HG03558 (cell line): ENCODE results near the gene PER2.
A peak's percentile ranks its signal among the peaks of the same experiment; 100 is the strongest.
"Not testable (repeated sequence)": the region's sequence is repeated elsewhere in the genome, so short reads cannot be mapped to it uniquely, and the experiment has no call there.

Experiments
- ATAC-seq: cut with Tn5 transposase; IDR thresholded peaks from one replicate; pipeline ENCODE4 v1.9.1; 2021; ENCODE audit warnings: moderate number of reproducible peaks; ENCODE audit not compliant: unreplicated experiment; ENCODE audit errors: extremely low read depth

Gene PER2

DNA sequence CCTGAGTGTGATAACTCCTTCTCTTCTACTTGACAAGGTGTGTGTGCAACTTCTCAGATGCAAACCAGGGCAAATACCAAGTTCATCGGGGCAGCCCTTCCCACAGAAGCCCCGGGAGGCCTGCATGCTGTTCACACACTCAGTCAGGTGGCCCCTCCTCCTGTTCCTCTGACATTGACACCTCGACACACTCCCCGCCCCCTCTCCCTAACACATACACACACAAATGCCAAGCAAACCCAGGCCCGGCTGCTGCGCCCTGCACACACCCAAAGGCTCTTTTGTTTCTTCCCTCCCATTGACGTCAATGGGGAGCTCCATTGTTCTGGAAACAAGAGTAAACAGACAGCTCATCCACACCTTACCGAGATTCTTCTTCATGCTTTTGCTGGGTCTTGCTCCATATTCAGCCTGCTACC lies 1.7 kb upstream of the PER2 start:
- no peak for ATAC-seq

DNA sequence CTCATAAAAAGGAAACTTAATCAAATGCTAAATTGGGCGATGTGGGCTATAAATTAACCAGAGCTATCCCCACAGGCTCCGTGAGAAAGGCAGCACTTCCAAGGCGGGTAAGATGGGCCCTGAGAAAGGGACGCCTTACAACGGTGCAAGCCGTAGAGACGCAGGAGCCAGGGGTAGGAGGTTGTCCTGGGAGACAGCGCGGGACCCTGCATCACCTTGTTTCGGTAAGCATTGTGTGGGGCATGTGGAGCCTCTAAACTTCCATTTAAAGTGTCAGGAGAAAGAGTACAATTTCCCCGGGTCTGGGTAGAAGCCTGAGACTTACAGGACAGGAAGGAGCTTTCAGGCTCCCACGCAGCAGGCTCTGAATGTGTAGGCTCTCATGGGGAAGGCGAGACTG lies 1.2 kb upstream of the PER2 start:
- ATAC-seq = no peak

DNA sequence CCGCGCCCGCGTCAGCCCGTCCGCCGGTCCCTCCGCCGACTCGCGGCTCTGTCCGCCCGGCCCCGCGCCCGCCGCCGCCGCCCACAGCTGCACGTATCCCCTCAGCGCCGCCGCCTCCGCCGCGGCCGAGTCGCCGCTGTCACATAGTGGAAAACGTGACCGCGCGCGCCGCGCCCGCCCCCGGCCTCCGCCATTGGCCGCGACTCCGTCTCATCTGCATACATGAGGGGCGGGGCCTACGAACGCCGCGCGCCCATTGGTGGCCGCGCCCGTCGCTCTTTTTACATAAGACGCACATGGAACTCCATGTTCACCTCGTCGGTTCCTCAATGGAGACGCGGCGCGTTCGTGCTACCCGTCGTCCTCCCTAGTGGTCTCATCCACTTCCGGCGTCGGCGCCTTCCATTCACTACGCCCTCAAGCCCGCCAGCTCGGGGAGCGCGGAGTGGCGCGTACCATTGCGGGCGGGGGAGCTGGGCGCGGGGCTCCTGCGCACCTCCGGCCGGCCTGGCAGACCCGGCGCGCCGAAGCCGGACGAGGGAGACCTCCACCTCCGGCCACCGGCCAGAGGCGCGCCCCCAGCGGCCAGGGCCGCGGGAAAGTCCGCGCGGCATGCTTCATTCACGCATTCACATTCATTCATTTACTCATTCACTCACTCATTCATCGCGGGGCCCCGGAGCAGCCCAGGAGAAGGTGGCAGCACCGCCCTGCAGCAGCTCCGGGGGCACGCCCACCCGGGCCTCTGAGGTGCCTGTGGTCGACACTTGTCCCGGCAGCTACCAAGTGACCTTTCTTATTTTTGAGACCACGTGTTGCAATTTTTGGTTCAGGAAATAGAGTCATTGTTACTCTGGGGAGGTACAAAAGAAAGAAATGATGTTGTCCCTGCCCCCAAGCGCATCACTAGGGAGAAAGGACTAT lies 502 bp upstream of the PER2 start:
- ATAC-seq = peak; percentile 81

DNA sequence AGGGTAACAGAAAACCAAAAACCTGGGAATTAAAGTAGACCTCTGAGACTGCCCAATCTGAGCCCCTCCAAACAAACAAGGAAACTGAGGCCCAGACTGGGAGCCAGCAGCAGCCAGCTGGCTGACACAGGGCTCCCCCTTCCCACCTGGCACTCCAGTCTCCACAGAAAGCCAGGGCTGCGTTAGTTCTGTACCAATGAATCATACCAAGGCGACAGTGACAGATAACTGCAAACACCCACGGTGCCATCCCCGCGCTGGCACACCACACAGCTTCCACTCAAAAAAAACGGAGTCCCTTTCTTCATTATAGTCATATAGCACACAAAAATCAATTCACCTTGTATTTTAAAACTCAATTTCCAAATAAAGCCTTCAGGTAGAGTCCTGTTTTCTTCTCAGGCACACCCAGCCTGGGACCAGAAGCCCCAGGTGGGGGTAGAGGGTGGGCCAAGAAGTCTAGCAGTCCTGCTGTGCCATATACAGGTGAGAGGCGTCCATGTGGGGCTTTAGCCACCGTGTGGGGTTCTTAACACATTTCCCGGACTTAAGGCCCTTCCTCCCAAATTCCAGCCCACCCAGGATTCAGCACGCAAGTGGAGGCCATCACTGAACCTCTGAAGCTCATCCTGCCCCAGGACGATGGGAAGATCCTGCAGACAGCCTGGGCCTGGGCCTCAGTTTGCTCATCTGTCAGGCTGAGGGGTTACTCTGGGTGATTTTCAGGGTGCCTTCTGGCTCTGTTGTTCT lies 1.2 kb downstream of the PER2 start:
- no peak for ATAC-seq

DNA sequence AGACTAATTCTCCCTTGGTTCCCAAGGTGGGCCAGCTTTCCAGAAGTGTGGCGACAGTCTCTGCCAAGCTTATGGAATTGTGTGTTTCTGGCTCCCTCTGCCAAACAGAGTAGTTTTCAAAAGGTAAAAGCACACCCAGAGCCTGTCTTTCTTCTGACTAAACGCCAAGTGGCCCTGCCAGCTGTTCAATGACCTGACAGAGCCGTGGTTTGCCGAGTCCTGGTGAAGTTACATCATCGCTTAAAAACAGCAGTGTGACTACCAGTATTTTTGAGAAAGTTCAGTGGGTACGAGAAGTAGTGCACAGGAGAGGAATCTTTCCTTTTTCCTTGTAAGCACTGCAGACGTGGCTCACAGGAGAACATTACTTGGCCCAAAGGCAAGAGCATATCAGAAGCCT lies 1.9 kb downstream of the PER2 start:
- no peak for ATAC-seq

DNA sequence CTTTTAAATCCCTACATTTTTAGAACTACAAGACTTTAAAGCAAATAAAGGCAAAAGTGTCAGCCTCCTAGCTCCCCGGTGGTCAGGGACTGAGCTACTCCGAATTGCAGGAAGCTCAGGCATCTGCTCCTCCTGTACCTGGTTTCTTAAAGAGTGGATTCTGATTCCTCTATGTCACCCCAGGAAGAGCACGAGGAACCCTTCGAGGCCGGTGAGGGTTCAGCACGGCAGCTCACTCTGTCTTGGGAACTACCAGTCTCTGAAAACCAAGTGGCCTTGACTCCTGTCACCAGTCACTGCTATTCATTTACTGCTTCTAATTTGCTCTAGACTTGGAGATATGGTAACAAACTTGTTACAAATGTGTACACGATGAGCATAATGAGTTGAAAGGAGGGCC lies 2.3 kb downstream of the PER2 start:
- no peak for ATAC-seq

DNA sequence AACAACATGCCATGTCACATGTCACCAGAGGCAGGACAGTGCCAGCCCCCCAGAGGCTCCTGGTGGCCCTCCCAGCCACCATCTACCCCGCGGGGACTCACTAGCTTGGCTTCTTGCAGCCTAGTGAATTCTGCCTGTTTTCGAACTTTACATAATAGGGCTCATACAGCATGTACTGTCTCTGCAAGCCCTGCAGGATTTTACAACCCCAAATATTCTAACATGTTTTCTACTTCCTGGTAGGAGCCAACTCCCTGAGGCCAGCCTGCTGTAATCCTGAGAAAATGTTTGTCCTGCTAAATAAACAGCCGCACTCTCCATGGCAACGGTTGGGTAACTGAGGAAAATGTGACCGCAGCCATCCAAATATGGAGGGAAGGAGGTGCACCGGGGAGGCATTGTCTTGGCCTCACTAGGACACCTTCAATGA lies 2.7 kb downstream of the PER2 start:
- ATAC-seq = no peak

DNA sequence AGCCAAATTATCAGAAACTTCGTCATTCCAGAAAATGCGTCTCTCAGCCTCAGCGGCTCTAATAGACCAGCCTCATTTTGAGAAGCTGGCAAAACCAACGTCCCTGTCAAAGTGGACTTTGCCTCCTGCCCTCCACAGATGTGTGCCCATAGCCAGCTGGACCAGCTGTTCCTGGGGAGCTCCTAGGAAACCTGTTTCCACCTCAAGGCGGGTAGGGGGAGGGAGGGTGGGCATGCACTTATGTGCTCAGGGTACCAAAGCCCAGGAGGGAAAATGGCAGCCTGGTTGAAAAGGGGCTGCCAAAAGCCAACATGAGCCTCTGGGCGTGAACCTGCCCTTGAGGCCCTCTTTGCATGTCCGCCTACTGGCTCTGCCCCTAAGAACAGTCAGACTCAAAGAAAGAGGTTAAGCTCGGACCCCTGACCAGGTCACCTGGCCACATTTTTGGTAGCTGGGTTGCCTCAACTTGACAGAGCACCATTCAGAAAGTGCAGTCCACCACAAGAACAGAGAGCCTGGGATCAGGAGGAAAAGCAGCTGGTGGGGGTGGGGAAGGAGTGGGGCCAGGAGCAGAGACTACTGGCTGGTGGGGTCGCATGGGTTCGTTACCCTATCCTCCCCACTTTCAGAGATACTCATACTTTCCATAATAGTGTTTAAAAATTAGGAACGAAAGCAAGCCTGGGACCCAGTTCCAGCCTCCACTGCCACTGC lies 3.5 kb downstream of the PER2 start:
- ATAC-seq = no peak

DNA sequence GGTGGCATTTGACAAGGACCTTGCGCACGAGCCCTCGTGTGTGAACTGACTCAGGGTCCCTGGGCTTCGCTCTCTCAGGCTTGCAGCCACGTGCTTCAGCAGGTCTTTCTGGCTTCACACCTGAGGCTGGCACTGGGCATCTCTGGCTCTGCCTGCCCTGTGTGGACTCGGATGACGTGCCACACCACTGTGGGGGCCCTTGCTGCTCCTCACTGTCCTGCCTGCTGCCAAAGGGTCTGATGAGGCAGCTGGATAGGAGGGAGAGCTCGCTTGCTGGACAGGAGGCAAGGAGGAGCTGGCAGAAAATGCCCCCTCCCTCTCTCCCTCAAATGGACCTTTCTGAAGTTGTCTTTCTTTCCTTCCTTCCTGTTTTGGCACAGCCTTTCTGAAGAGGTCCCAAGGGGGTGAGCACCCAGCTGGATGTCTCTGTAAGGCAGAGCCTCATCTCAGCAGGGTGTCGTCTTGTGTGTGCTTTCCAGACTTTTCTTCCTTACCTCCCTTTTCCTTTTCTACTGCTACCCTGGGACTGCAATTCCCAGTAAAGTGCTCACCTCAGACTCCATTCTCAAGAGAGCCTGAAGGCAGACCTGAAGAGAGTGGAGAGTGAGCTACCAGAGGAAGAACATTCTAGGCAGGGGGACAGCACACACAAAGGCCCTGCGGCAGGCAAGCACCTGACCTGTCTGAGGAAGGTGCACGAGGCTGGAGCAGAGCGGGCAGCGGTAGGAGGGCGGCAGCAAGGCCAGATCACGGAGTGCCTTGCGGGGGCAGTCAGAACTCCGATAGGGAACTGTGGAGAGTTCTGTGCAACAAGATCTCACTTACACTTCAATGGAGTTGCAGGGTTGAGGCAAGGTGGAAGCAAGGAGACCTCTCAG lies 5.3 kb downstream of the PER2 start:
- ATAC-seq = no peak

DNA sequence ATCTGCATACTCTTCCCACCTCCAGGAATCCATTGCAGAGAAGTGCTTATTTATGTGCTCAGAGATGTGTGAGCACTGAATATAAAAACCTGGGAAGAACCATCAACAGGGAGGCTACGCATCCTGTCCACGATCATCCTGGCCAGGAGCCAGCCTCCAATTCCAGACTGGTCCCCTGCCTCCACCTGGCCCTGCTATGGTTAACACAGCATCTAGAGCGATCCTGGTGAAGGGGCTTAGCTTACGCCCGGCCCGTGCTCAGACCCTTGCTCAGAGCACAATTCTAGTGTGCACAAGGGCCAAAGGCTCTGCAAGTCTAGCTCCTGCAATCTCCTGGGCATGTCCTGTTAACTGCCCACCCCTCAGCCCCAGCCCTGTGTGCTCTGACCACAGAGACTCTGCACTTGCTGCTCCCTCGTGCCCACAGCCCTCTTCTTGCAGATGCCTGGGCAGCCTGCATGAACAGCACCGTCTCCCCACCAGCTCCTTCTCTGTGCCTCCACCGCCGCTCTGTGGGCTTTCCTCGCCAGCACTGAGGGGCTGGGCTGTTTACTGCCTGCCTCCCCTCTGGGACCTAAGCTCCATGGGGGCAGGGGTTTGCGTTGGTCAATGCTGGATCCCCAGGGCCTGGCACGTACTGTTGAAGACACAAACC lies 6.5 kb downstream of the PER2 start:
- no peak for ATAC-seq

DNA sequence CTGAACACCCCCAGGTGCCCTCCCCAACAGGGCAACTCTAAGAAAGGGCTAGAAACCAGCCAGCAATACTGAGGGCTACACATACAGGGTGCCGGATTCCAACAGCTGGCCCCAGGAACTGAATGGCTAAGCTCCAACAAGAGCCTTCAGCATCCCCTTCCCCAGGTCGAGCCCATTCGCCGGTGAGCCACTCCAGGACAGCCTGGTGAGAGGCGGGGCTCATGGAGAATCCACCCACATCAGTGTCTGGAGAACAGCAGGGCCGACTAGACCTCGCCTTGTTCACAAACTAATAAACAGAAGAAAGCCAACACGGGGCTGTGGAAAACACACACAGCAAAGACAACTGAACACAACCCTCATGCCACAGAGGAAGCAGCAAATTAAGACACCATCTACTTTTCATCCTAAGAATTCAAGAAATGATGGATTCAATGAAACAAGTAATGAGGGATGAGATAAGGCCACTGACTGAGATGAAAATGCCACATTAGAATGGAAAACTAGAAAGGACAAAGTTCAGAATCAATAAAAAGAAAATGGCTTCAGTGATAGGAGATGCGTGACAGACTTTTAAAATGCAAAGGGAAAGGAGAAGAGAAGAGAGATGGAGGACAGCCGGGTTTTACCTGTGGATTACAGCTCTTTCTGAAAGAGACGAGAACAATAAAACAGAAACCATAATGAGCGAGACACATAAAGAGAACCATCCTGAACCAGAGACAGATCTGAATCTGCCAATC lies 8.2 kb downstream of the PER2 start:
- ATAC-seq = no peak

DNA sequence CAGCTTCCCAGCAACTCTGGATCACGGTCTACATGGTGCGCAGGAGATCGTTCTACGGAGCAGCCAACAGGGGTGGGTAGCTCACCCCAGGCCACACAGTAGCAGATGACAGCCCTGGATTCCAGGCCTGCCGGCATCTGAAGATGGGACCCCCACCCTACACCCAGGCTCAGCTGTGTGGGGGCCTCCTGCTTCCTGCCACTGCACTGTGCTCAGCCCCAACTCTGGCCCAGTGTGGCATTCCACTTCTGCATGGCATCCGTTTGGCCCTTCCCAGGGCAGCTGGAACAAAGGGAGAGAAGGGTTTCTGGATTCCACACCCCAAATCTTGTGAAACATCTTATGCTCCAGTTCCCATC lies 9.1 kb downstream of the PER2 start:
- ATAC-seq = no peak

DNA sequence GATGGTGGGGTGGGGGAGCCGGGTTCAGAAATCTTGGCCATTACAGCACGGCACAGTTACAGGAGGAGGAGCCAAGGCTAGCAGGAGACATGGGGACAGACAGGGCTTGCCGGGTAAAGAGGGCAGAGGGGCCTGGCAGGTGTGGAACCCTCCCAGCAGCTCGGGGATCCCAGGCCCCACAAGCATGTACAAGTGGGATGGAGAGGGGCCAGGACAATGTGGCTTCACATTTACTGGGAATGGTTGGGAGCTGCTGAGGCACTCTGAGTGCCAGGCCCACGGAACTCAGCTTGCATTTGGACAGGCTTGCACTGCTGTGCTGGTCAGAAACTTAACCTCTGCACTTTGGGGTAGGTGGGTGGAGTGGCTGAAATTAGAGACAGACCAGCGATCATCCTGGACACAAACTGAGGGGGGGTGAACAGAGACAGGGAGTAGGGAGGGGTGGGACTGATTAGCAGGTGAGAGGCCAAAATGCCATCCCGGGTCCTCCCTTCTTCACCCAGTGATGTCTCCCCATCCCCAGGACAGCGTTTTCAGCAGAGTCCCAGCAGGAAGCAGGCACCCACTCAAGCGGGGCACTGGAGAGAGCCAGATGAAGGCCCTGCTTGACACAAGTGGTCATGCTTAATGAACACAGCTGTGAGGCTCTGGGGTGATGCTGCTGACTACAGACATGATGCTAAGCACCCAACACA lies 9.6 kb downstream of the PER2 start:
- no peak for ATAC-seq

DNA sequence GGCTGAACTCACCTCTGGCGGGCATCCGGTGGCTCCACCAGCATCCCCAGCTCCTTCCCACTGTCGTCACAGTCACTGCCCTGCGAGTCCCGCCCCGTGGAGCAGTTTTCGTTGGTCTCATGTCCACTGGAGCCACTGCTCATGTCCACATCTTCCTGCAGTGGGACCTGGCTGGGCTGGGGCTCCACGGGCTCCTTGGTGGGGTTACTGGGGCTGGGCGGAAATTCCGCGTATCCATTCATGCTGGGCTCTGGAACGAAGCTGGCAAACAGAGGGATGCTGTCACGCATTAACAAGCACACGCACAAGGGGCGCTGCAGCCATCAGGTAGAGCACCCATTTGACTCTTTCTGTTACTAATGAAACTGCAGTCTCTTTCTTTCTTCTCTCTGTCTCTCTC lies 10.7 kb downstream of the PER2 start:
- ATAC-seq = no peak

DNA sequence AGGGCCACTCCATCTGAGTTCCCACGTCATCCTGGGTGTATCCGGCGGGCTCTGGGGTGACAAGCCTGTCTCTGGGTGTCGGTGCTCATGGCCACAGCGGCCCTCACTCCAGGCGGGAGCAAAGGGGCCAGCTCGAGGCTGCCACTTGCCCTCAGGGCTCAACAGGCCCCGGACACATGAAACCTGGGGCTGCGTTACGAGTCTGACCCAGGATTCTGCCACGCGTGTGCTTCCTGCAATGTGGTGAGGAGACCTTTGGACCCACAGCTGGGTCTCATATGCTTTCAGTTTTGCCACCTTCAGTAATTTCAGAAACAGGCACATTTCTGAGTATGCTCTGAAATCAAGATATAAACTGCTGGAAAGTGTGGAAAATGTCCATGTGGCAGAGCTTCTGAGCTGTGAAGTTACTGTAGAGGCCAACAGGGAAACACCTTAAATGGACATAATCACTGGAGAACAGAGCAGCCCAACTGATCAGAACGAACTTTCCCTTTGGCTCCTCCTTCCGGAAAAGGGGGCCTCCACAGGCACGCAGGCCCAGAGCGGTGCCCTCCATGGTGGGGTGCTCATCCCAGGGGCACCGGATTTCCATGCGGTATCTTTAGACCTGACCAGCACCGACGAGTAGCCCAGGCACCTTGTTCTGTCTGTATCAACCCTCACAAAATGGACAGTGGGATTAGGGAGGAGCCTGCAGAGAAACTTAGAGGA lies 14.1 kb downstream of the PER2 start:
- no peak for ATAC-seq

DNA sequence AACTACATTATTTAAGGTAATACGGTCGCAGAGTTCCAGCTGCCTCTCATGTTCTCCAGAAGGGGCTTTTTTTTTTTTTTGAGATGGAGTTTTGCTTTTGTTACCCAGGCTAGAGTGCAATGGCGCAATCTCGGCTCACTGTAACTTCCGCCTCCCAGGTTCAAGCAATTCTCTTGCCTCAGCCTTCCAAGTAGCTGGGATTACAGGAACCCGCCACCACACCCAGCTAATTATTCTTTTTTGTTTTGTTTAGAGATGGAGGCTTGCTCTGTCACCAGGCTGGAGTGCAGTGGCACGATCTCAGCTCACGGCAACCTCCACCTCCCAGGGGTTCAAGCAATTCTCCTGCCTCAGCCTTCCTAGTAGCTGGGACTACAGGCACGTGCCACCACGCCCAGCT lies 15.0 kb downstream of the PER2 start:
- ATAC-seq = not testable (repeated sequence)

DNA sequence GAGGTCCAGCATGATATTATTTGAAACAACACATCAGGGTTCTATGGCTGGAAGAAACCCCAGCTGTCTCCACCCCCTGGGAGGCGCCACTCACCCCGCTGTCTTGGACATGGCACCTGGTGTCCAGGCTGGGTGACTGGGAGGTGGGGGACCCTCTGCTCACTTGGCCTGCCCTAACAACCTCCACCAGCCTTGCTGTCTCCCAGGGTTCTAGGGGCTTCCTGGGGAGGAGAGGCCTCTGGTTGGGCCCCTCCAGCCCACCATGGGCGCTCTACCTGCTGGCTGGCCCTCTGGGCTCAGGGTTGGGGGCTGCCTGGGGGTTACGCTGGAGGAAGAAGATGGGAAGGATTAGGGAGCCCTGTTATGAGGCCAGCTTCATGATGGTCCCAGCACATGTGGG lies 16.3 kb downstream of the PER2 start:
- no peak for ATAC-seq

DNA sequence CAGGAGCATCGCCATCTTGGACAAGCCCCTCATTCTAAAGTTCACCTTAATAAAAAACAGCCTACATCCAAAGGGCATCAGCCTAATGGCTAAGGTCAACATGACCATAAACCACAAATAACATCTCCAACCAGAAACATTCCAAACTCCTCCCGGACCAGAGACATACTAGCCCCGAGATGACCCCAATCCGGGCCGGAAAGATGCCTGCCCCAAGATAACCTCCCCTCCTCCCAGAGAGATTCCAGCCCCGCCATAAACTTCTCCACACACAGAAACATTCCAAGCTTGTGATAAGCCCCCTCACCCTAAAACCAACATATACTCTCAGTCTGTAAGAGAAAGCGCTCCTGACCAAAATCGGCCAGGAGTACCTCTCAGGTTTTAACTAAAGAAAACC lies 16.7 kb downstream of the PER2 start:
- not testable (repeated sequence) for ATAC-seq
